Hematopoietic multipotent progenitor cell (in vitro differentiated cells): ENCODE measurements around the gene LRTM2. TPM values are rescaled to one million over a fixed set of nuclear protein-coding genes. Genes with fewer than 3 reads are reported as not detected.

Experiments
- DNase-seq, 3 donors: peaks; one replicate each; pipeline ENCODE4 v3.0.0-alpha.2; 2011 to 2015; ENCODE audit warnings: low read depth in 2 of 3, low spot score in 2 of 3
- total RNA-seq: library from RNA; depleted of rRNA; stranded (reverse); fragments of >200 nt; gene quantifications from one replicate; pipeline ENCODE4 v1.2.3, GENCODE V29; 2012

The LRTM2 gene
- total RNA-seq, 1 donor = under 0.01 TPM

DNA sequence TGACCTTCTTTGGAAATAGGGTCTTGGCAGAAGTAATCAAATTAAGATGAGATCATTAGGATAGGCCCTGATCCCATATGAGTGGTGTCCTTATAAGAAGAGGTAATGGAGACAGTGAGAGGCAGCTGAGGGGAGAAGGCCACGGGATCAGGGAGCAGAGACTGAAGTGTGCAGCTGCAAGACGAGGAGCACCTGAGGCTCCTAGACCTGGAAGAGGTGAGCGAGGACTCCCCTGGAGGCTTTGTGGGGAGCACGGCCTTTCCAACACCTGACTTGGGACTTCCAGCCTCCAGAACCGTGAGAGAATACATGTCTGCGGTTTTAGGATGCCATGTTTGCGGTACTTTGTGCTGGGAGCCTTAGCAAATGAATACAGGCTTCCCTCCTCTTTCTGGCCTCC, 37.5 kb downstream of the LRTM2 start:
- DNase-seq = no peak

DNA sequence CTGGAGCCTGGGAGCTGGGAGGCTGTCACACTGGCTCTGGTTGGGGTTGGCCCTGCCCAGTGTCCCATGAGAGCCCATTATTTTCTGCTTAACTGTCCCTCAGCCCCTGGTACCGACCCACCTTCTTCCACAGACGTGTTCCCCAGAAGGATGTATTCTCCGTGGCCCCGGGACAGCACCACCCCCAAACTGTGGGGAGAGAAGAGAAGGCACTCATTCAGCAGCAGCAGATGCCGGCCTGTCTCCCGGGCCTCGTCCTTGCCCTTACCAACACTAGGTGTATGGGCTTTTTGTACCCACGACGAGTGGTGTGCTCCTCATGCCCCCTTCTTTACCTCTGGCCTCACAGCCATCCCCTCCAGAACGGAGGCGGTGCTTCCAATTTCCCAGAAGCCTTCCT, 38.1 kb downstream of the LRTM2 start:
- no peak for DNase-seq

DNA sequence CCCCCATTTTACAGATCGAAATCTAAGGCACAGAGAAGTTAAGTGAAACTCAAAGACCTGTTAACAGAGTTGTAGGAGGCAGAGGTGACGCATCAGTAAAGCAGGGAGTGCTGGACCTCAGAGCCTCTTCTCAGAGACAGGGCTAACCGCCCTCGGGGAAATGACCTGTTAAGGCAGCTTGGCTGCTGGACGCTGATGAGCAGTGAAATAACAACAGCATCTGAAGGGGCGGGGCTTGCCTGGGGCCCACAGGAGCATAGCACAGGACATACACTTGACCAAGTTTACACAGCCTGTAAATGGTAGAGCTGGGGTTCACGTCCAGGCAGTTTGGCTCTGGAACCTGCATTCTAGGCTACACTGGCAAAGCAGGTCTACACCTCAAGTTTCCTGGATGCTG, 39.3 kb downstream of the LRTM2 start:
- DNase-seq = no peak

DNA sequence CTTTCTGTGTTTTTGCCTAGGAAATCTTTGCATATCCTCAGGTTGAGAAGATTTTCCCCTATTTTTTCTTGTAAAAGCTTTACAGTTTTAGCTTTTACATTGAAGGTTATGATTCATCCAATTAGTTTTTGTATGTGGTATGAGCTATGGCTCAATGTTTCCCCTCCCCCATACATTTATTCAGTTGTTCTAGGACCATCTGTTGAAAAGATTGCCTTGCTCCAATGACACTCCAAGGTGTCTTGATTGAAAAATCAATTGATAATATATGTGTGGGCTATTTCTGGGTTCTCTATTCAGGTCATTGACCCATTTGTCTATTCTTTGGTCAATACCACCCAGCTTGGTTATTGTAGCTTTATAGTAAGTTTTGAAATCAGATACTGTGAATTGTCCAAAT, 42.6 kb downstream of the LRTM2 start:
- DNase-seq = no peak

DNA sequence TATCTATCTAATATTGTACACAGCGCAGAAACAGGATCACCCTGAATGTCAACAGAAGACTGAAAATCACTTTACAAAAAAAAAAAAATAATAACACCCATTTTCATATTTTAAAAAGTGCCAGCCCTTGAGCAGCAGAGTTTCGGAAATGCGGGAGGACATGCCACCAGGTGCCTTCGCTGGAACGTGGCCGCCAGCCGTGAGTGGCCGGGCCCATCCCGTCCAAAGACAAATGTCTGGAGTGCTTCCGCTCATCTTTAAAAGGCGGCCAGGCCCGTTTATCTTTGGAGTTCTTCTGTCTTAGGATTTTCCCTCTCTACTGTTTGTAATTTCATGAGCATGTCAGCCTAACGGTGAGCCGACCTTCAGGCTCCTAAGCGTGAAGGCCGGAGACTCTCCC, 43.5 kb downstream of the LRTM2 start:
- no peak for DNase-seq

DNA sequence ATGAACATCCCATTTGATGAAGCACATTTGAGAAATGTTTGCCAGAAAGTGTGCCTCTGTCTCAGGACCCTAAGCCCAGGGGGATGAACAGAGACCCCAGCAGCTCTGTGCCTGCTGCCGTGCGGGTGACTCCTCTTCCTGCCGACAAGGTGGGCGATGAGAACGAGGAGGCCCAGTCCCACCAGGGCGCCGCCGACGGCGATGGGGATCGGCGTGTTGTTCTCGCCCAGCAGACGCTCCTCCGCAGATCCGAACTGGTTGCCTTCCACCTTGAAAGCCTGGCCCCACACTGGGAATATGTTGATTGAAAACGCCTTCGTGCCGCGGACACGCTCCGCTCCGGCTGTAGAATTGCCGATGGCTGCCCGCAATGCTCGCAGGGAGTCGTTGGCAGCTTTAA, 44.1 kb downstream of the LRTM2 start:
- DNase-seq = no peak

DNA sequence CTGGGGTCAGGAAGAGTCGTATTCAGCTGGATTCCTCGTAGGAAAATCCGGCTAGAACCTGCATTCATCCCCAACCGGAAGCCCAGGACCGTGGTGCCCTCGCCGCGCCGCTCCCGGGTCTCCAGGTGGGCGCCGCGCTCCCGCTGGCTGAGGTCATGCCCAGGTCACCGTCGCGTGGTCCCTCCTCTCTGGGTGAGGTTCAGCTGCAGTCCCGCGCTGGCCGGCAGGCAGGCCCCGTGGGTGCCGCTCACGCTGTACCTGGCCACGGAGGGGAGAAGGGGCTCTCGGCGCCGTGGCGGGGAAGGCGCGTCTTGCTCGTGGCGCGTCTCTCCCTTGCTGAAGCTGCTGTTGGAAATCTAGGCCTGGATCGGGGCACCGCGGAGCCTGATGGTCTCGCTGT, 44.5 kb downstream of the LRTM2 start:
- no peak for DNase-seq

DNA sequence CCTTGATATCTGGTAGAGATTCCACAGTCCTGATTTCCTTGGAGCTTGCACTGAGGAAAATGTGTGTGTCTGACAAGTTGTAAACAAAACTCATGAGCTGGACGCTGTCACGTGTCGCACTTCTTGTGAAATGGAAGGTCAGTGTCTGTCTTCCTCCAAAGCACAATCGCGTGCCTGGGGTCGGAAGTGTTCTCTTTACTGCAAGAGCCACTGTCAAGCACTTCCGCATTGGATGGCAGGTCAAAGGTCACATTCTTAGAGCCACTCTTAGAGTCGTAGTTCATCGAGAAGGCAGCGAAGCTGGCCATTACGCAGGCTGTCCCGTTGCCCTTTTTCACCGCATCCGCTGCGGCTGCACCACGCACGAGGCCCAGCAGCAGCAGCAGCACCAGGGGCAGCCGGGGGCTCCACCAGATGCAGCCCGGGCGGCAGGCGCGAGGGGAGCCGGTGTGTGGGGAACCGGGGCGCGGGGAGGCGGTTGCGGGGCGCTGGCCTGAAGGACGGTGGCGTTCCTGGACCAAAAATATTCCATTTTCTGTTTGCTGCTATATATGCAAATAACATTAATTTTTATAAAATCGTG, 45.0 kb downstream of the LRTM2 start:
- DNase-seq = no peak

DNA sequence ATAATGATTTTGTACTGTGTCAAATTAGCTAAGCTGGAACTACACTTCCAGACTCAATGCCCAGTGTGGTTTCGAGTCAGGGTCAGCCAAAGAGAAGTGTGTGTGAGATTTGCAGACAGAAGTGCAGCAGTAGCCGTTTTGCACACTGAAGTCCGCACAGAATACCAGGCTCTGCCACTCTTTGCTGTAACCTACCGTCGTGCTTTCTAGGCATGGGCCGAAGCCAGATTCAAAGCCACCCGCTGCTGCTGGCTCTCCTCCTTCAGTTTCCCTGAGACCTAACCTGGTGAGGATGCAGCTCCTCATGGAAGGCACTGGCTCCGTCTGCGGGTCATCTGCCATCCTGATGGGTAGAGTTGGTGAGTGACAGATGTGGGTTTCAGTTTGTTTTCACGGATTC, 48.8 kb downstream of the LRTM2 start:
- no peak for DNase-seq

DNA sequence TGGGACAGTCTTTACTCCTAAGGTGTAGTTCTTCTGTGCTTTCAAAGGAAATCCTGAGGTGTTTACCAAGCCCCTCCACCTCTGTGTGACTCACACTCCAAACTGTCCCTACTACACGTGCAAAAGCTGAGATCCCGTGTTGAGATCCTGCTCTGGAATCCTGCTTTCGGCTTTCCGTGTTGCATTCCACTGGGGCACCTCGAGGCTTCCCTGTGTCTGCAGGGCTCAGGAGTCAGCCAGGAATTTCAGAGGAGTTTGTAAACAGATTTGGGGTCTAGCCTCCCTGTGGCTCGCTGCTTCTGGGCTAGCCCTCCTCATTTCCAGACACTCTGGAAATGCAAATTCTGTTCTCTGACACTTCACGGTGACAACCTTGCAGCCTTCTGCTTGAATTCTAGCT, 49.7 kb downstream of the LRTM2 start:
- DNase-seq = no peak

DNA sequence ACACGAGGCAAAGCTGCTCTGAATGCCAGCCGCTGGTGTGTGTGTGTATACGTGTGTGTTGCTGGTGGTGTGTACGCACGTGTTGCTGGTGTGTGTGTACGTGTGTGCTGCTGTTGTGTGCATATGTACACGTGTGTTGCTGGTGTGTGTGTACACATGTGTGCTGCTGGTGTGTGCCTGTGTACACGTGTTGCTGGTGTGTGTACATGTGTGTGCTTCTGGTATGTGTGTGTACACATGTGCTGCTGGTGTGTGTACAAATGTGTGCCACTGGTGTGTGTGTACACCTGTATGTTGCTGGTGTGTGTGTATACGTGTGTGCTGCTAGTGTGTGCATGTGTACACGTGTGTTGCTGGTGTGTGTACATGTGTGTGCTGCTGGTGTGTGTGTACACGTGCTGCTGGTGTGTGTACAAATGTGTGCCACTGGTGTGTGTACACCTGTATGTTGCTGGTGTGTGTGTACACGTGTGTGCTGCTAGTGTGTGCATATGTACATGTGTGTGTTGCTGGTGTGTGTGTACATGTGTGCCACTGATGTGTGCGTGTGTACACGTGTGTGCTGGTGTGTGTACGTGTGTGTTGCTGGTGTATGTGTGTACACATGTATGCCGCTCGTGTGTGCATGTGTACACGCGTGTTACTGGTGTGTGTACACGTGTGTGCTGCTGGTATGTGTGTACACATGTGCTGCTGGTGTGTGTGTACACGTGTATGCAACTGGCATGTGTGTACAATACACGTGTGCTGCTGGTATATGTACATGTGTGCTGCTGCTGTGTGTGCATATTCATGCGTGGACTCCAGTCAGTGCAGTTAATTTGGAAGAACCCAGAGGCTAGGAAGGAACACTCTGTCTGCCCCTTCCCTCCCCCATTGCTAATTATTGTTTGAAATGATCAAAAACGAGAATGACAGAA, 50.9 kb downstream of the LRTM2 start:
- no peak for DNase-seq

DNA sequence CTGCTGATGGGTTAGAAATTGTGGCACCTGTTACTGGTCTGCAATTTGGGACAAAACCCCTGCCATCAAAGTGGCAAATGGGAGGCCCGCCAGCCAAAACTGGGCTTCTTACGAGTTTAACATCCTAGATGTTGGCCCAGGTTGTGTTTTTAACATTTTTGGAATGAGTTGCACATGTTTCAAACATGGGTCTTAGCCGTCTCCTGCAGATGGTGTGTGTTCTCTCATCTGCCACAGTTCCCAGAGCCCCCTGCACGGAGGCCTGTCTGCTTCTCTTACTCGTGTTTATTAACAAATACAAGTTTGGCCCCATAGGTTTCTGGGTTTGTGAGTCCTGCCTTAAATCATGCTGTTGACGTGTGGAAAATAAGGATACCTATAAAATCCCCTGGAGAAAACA, 51.6 kb downstream of the LRTM2 start:
- DNase-seq = no peak

DNA sequence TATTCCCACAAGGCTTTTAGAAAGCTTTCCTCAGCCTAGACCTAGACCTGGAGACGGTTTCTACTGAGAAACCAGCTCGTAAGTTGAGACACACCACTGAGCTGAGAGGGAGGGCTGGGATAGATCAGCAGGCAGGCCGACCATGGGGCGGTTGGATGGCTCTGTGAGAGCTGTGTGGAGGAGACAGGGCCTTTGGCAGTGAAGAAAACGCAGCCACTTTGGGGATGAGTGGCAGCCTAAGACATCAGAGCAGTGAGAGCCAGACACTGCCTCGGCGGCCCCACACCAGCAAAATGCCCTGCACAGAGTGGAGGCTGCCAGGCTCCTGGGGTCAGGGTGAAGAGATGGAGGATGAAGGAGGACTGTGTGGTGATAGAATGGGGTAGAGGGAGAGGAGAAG, 52.1 kb downstream of the LRTM2 start:
- DNase-seq = no peak

DNA sequence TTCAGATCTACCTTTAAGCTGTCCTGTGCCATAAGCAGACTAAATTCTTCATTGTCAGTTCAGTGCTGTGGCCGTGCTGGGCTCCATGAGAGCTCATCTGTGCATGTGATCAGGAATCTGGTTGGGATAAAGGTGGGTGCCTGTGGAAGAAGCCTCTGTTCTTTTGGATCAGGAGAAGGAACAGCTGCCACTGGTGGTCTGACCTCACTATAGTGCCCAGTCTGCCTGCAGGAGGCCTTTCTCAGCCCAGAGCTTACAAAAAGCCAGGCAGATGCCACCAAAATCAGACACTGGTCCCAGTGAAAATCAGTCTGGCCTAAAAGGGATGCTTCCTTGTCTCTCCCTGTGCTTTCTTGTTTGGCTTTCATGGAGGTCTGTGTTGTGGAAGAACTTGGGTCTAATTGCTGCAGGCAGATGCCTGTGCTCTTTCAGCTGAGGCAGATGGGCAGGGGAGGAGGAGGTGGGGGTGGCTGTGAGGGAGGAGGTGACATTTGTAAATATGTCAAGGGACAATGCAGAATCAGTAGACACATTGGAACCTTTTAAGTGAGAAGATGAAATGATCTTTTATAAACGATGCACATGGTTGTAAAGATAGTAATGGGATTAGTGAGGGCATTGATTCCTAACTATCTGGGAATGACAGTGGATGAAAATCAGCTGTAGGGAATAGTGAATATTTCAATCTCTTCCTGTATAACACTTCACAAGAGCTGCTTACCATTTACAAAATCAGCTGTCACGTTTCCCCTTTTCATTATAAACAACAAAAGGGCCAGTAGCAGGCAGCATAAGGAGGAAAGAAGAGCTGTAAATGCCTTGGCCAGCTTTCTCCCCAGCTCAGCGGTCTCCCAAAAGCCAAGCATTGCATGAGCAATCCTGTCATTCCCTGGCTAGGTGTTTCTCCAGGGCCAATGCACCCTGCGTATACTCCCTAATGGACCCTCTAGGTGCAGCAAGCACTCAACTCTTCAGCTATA, 53.5 kb downstream of the LRTM2 start:
- no peak for DNase-seq

DNA sequence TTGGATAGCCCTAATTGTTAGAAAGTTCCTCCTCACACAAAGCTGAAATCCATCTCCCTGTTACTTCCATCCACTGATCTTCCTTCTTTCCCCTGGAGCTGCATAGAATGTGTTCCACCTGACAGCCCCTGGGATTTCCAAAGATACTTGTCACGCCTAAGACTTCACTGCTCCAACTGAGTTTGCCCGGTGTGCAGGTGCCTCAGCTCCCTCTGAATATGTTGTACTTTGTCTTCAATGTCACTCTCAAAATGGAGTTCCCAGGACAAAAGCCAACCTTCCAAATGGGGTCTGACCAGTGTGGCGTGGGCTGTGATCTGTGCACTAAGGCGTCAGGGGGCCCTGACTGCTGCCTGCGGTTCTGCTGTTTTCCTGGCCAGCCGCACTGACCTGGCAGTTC, 55.2 kb downstream of the LRTM2 start:
- DNase-seq = no peak

DNA sequence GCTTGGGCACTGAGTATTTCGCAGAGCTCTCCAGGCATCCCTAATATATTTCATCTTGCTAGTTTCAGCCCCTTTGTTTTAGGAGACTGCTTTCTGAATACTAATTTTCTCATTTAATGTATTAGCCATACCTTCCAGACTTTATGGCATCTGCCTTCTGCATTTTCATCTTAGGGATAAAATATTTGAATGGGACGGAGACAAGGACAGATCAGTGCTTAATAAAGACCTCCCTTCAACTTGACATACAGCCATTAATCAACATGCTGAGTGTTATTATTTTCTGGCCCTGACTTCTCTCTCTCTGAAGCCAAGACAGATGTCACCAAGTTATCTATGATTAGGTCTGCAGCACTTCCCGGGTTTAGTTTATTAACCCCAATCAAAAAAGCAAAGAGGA, 55.7 kb downstream of the LRTM2 start:
- DNase-seq = no peak

DNA sequence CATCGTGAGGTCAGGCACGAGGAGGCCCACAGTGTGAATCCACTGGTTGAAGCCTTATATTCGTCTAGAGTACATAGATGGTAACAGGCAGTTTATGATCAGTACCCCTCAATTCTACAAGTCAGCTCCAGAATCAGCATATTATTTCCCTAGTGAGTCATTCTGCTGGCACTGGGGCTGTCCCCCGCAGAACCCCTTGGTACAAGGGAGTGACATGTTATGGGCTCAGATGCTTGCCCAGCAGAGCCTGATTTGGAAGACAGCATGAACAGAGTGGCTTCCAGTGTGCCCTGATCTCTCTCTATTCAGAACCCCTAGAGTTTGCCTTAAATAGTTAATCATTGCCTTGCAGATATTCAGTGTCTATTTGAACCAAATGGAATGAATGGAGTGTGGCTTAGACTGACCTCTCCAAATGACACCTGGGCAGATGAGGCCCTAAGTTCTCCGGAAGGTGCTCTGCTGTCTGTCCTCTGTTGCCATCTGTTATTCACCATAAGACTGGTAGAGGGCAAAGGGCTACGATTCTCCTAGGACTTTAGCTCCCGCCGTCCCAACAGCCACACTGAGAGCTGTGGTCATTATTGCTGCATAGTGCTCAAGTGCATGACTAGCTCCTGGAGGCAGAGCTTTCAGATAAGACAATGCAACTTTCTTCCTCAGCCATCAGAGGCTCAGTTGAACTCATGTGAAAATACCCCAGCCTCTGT, 57.0 kb downstream of the LRTM2 start:
- DNase-seq = no peak

DNA sequence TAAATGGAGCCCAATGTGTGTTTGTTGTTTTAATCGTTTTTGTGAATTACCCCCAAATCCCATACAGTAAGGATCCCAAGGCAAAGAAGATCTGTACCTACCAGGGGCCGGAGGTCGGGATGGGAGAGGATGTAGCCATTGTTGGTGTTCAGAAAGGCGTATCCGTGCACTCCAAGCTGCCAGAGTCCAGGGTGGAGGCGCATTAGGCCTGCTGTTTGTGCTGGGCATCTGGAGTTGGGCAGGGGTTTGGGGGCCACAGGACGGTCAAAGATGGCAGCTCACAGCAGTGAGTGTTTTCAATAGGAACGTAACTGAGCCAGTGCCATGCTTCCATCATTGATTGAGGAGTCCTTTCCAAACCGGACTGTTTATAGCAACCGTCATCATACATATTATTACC, 57.8 kb downstream of the LRTM2 start:
- no peak for DNase-seq

DNA sequence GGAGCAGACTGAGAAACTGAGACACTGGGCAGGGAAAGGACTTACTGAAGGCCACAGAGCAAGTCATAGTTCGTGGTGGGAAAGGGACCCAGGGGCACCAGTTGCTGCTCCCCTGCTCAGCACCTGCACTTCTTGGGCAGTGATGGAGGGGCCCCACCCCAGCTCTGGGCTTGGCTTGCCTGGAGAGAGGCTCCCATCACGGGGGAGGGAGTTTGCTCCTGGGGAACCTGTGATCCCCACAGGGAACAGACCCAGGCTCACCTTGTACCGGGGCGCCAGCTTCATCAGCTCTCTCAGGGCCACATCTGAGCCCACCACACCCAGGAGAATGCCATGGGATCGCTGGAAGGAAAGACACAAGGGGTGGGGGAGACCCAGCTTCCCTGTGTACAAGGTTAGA, 58.3 kb downstream of the LRTM2 start:
- DNase-seq = no peak

DNA sequence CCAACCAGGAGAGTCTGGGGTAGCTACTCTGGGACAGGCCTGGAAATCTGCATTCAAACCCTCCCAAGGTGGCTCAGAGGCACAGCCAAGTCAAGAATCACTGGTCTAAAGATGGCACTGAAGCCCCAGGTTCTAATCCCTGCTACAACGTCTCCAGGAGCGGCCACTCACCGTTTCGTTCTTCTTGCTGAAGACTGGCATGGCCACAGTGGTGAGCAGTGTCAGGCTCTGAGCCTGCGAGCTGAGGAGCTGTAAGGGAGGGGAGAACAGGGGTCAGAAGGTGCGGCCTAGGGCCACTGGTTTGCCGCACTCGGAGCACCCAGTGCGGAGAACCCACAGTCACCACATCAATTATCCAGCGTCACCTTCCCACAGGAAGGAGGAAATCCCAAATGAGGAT, 59.3 kb downstream of the LRTM2 start:
- no peak for DNase-seq
